B cell (primary cell): ENCODE data around the gene FOXI2. TPM values are rescaled to one million over a fixed set of nuclear protein-coding genes. Genes with fewer than 3 reads are reported as not detected.

Experiments
- ATAC-seq: fragments of 200-7000 bp; cut with Tn5 transposase; one replicate; pipeline ENCODE4 v1.10.0; 2021; ENCODE audit warnings: low read depth, mild to moderate bottlenecking, moderate number of reproducible peaks, moderate library complexity
- CTCF ChIA-PET: fragments of 350-600 bp; sonication (Branson Sonifier 250); formaldehyde crosslinking; loops from one replicate; lab custom pipeline; 2021; ENCODE audit warnings: antibody characterized with exemption, inconsistent platforms; lab: Charles Lee
- POLR2A ChIA-PET: fragments of 350-600 bp; sonication (Branson Sonifier 250); formaldehyde crosslinking; loops from one replicate; lab custom pipeline; 2021; ENCODE audit warnings: antibody characterized with exemption; lab: Charles Lee
- DNase-seq: peaks from one replicate; pipeline ENCODE4 v3.0.0; 2013
- H2AFZ ChIP-seq: 2 replicates; pipeline ENCODE4 v1.6.1; 2012; ENCODE audit warnings: mild to moderate bottlenecking, low read depth, low read length; ENCODE audit not compliant: insufficient read depth, poor library complexity, severe bottlenecking
- H3K27ac ChIP-seq, 2 donors: 1 replicate in 1 of 2; 2 replicates in 1 of 2; pipeline ENCODE4 v1.5.1; 2012 to 2013; ENCODE audit warnings: low read length in 2 of 2, mild to moderate bottlenecking in 2 of 2, moderate library complexity in 1 of 2
- H3K27me3 ChIP-seq, 4 experiments: fragments of 200-600 bp in 1 of 4; sonication (generic) in 1 of 4; replicated peaks in 1 of 4; 1 replicate in 2 of 4; 2 replicates in 2 of 4; pipeline versions ENCODE4 v1.6.1 to v1.7.0; 2013 to 2016; ENCODE audit warnings: low read length in 3 of 4, mild to moderate bottlenecking in 2 of 4, mixed read lengths in 1 of 4, moderate library complexity in 1 of 4; ENCODE audit not compliant: insufficient read depth in 4 of 4, control insufficient read depth in 3 of 4; ENCODE audit errors: control extremely low read depth in 1 of 4
- H3K36me3 ChIP-seq, 2 experiments: replicated peaks in 1 of 2; 1 replicate in 1 of 2; 2 replicates in 1 of 2; pipeline versions ENCODE4 v1.6.1 to v1.7.1; 2013; ENCODE audit warnings: low read length in 1 of 2; ENCODE audit not compliant: insufficient read depth in 2 of 2, control insufficient read depth in 1 of 2; ENCODE audit errors: control extremely low read depth in 1 of 2, extremely low read depth in 1 of 2
- H3K4me1 ChIP-seq, 2 donors: fragments of 200-600 bp in 1 of 2; sonication (generic) in 1 of 2; 1 replicate in 1 of 2; 2 replicates in 1 of 2; pipeline versions ENCODE4 v1.5.1 to v1.6.1; 2013 to 2017; ENCODE audit warnings: low read length in 2 of 2; ENCODE audit not compliant: control insufficient read depth in 2 of 2, insufficient read depth in 2 of 2
- H3K4me2 ChIP-seq: replicated peaks from 2 replicates; pipeline ENCODE3; 2012; ENCODE audit warnings: mild to moderate bottlenecking, low read depth, low read length; ENCODE audit not compliant: poor library complexity, severe bottlenecking
- H3K4me3 ChIP-seq, 5 experiments: fragments of 200-600 bp in 1 of 5; sonication (generic) in 1 of 5; 1 replicate in 3 of 5; 2 replicates in 2 of 5; pipeline versions ENCODE4 v1.5.1 to v1.7.0; 2011 to 2016; ENCODE audit warnings: low read length in 4 of 5, mild to moderate bottlenecking in 4 of 5, low read depth in 2 of 5, control low read depth in 1 of 5, moderate library complexity in 1 of 5; ENCODE audit not compliant: insufficient read depth in 1 of 5; ENCODE audit errors: control extremely low read depth in 1 of 5, extremely low read depth in 1 of 5
- H3K79me2 ChIP-seq: fragments of 200-600 bp; sonication (generic); one replicate; pipeline ENCODE4 v1.6.0; 2016; ENCODE audit warnings: low read length; ENCODE audit not compliant: control insufficient read depth, insufficient read depth
- H3K9ac ChIP-seq: fragments of 200-600 bp; sonication (generic); 2 replicates; pipeline ENCODE4 v1.6.1; 2017; ENCODE audit warnings: mild to moderate bottlenecking, low read length, moderate library complexity
- H3K9me3 ChIP-seq, 3 donors: one replicate each; pipeline versions ENCODE4 v1.6.1 to v1.7.1; 2013; ENCODE audit warnings: low read length in 2 of 3; ENCODE audit not compliant: control insufficient read depth in 2 of 3, insufficient read depth in 1 of 3; ENCODE audit errors: control extremely low read depth in 1 of 3
- H4K20me1 ChIP-seq: 2 replicates; pipeline ENCODE4 v1.6.0; 2012; ENCODE audit warnings: mild to moderate bottlenecking, low read length; ENCODE audit not compliant: insufficient read depth, control insufficient read depth, poor library complexity, severe bottlenecking
- H3K27ac Mint-ChIP-seq: one replicate; pipeline ENCODE4 v1.8.0; 2021; ENCODE audit warnings: mixed read lengths
- H3K27me3 Mint-ChIP-seq: one replicate; pipeline ENCODE4 v1.8.0; 2021; ENCODE audit warnings: mixed read lengths
- H3K4me1 Mint-ChIP-seq: one replicate; pipeline ENCODE4 v1.8.0; 2021; ENCODE audit warnings: mixed read lengths
- H3K4me3 Mint-ChIP-seq: one replicate; pipeline ENCODE4 v1.8.0; 2021; ENCODE audit warnings: mixed read lengths
- H3K9me3 Mint-ChIP-seq: one replicate; pipeline ENCODE4 v1.8.0; 2022; ENCODE audit warnings: mixed read lengths; ENCODE audit not compliant: insufficient read depth
- CTCF ChIP-seq: fragments of 200-600 bp; IDR thresholded peaks from one replicate; pipeline ENCODE4 v1.8.0; 2022; ENCODE audit warnings: antibody characterized with exemption, mild to moderate bottlenecking
- EZH2 ChIP-seq: IDR thresholded peaks from 2 replicates; pipeline ENCODE4 v1.6.1; 2012; ENCODE audit warnings: borderline replicate concordance, low read depth, mild to moderate bottlenecking, moderate library complexity, low read length; ENCODE audit not compliant: insufficient read depth, poor library complexity, severe bottlenecking
- WGBS: methylation state at CpG from one replicate; pipeline ENCODE4 v1.1.5; 2013; ENCODE audit warnings: missing lambda C conversion rate; ENCODE audit not compliant: insufficient coverage; 5-methylcytosine and 5-hydroxymethylcytosine counted together
- intact Hi-C: fragments of 100-400 bp; cut with micrococcal nuclease; formaldehyde crosslinking; loops from one replicate; pipeline ENCODE4 v1.10.0; 2022
- polyA plus RNA-seq: library from polyadenylated mRNA; depleted of rRNA; stranded (reverse); fragments of >200 nt; gene quantifications from 2 replicates; pipeline ENCODE4 v1.2.3, GENCODE V29; 2012
- total RNA-seq, 2 donors: library from RNA; stranded (reverse); fragments of 120-200 nt in 1 of 2; gene quantifications; 1 replicate in 1 of 2; 2 replicates in 1 of 2; pipeline versions ENCODE4 v1.2.3 to v1.2.4, GENCODE V29; 2013 to 2022

Gene FOXI2
- total and polyA plus RNA-seq, 2 donors (not counting 1 experiment from before 2014, with no cell fraction given): not detected

- 12% methylated on average over 2 of the region's 3 CpGs for WGBS
- Histone ChIP-seq H3K79me2 (no peaks in the 10 kb centered on the region), H3K27me3 (peaks cover 0 to under 1% (median 0%) of the 10 kb centered on the region in 4 experiments), H3K9me3 (no peaks in the 10 kb centered on the region), H3K9ac (no peak overlapping the region), H4K20me1 (no peaks in the 10 kb centered on the region), H3K4me3 (no peak overlapping the region), H3K36me3 (no peaks in the 10 kb centered on the region), H2AFZ (no peak overlapping the region), H3K4me1 (no peaks in the 10 kb centered on the region), H3K27ac (no peak overlapping the region), H3K4me2 (no peak overlapping the region)
- DNase-seq (no peak), ATAC-seq (no peak)
- peaks cover 7% of the 10 kb centered on the region for H3K27me3 Mint-ChIP-seq
- peaks cover 2% of the 10 kb centered on the region for H3K9me3 Mint-ChIP-seq
- no peaks in the 10 kb centered on the region for H3K4me1 Mint-ChIP-seq
- TF ChIP-seq CTCF (no peak), EZH2 (no peak)
- no peak overlapping the region for H3K27ac Mint-ChIP-seq
- no peak overlapping the region for H3K4me3 Mint-ChIP-seq
- ChIA-PET CTCF (interaction anchor here (0.7 to 2.3 kb wide), 3 partner anchors 10 to 255 kb away, joined by 3 to 13 read pairs (median 6); no protein-coding TSS in a partner anchor), POLR2A (no interaction called here)
- intact Hi-C loops: no loop called here
Observed at GRCh38 chr10:127755753-127756152, 18.8 kb downstream of the FOXI2 start.

- Mint-ChIP-seq H3K4me1 (no peaks in the 10 kb centered on the region), H3K9me3 (peaks cover 2% of the 10 kb centered on the region), H3K27ac (no peak overlapping the region), H3K4me3 (no peak overlapping the region), H3K27me3 (peaks cover 7% of the 10 kb centered on the region)
- ATAC-seq (no peak), DNase-seq (no peak)
- no peaks in the 10 kb centered on the region for H3K27me3 ChIP-seq
- no peak overlapping the region for H3K4me2 ChIP-seq
- H3K79me2 ChIP-seq: no peaks in the 10 kb centered on the region
- intact Hi-C loops: no loop called here
- H2AFZ ChIP-seq: no peak overlapping the region
- H3K4me3 ChIP-seq: no peak overlapping the region
- no peaks in the 10 kb centered on the region for H3K4me1 ChIP-seq
- ChIA-PET POLR2A (no interaction called here), CTCF (interaction anchor here (0.7 to 2.5 kb wide), 6 partner anchors 10 to 306 kb away, joined by 3 to 13 read pairs (median 6); no protein-coding TSS in a partner anchor)
- H3K27ac ChIP-seq: no peak overlapping the region
- WGBS: no CpG with 5 or more reads among the region's 2 CpGs
- no peak overlapping the region for H3K9ac ChIP-seq
- H3K9me3 ChIP-seq: no peaks in the 10 kb centered on the region
- no peaks in the 10 kb centered on the region for H3K36me3 ChIP-seq
- H4K20me1 ChIP-seq: no peaks in the 10 kb centered on the region
- TF ChIP-seq EZH2: no peak
- no peak for TF ChIP-seq CTCF
Observed at GRCh38 chr10:127756264-127756663, 19.3 kb downstream of the FOXI2 start.
